Measurements from ENCODE around the gene OTOP3. TPM values are rescaled to one million over a fixed set of nuclear protein-coding genes. Genes with fewer than 3 reads are reported as not detected.

Gene OTOP3
- total RNA-seq, 1 experiment from 2014 or later: not detected

DNA sequence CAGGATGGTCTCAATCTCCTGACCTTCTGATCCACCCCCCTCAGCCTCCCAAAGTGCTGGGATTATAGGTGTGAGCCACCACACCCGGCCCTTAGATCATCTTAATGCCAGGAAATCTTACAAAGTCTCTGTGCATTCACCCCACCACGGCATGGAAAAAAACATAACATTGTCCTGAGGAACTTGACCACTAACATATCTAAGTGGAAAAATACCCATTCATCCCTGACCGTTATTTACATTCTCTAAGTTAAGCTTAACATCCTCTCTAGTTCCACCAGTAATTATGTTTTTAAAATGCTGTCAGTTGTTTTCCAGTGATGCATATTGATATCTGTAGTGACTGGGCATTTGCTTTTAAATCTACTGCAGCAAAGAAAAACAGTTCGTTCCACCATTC is 40.2 kb downstream of the OTOP3 start:
- peaks cover 18% of the 10 kb centered on the region for H3K27me3 ChIP-seq (ENCODE audit: insufficient read depth, low read length)

More for the DNA sequence above, 40.2 kb downstream of the OTOP3 start:
- Histone ChIP-seq H3T11ph (ENCODE audit: low read length) (no peak overlapping the region), H3K9me3 (ENCODE audit: control insufficient read depth, low read depth, low read length) (no peaks in the 10 kb centered on the region), H2BK5ac (ENCODE audit: insufficient read length, low read length) (no peak overlapping the region), H4K5ac (ENCODE audit: insufficient read length, low read depth, low read length) (no peak overlapping the region), H3K27ac (ENCODE audit: insufficient read length, low read depth, low read length) (no peak overlapping the region), H2AFZ (ENCODE audit: low read length) (no peak overlapping the region), H2BK12ac (ENCODE audit: insufficient read length, low read depth, low read length) (no peak overlapping the region), H4K8ac (replicated peaks; ENCODE audit: insufficient read length, low read depth, low read length) (no peak overlapping the region), H3K14ac (ENCODE audit: insufficient read depth, low read length) (no peak overlapping the region), H3K79me2 (ENCODE audit: insufficient read depth, low read length) (no peaks in the 10 kb centered on the region), H2BK120ac (ENCODE audit: low read depth, low read length, poor library complexity, severe bottlenecking) (no peak overlapping the region), H3K18ac (ENCODE audit: insufficient read length, low read depth, low read length) (no peak overlapping the region), H3K23ac (ENCODE audit: insufficient read length, low read depth, low read length) (no peak overlapping the region), H2AK5ac (ENCODE audit: insufficient read length, low read length) (no peak overlapping the region), H4K20me1 (ENCODE audit: control insufficient read depth, insufficient read depth, insufficient read length) (no peaks in the 10 kb centered on the region), H3K56ac (ENCODE audit: insufficient read length, low read depth, low read length) (no peak overlapping the region), H3K4me2 (ENCODE audit: insufficient read depth, insufficient read length, low read length) (no peak overlapping the region), H2BK15ac (ENCODE audit: low read depth, low read length) (no peak overlapping the region), H4K91ac (ENCODE audit: insufficient read length, low read depth, low read length) (no peak overlapping the region), H2BK20ac (ENCODE audit: low read depth, low read length, poor library complexity, severe bottlenecking) (no peak overlapping the region), H3K9ac (ENCODE audit: extremely low read depth, insufficient read length, low read length) (no peak overlapping the region), H3K4ac (ENCODE audit: low read depth, low read length) (no peak overlapping the region), H3K23me2 (ENCODE audit: insufficient read length, low read depth, low read length, poor library complexity, severe bottlenecking) (peaks cover 8% of the 10 kb centered on the region), H3K79me1 (ENCODE audit: insufficient read depth, low read depth, low read length, poor library complexity, severe bottlenecking) (no peaks in the 10 kb centered on the region), H3K4me1 (ENCODE audit: insufficient read depth, low read length) (no peaks in the 10 kb centered on the region)
- H3K4me3 Mint-ChIP-seq: no peak overlapping the region
- TF ChIP-seq, protein P1, sequence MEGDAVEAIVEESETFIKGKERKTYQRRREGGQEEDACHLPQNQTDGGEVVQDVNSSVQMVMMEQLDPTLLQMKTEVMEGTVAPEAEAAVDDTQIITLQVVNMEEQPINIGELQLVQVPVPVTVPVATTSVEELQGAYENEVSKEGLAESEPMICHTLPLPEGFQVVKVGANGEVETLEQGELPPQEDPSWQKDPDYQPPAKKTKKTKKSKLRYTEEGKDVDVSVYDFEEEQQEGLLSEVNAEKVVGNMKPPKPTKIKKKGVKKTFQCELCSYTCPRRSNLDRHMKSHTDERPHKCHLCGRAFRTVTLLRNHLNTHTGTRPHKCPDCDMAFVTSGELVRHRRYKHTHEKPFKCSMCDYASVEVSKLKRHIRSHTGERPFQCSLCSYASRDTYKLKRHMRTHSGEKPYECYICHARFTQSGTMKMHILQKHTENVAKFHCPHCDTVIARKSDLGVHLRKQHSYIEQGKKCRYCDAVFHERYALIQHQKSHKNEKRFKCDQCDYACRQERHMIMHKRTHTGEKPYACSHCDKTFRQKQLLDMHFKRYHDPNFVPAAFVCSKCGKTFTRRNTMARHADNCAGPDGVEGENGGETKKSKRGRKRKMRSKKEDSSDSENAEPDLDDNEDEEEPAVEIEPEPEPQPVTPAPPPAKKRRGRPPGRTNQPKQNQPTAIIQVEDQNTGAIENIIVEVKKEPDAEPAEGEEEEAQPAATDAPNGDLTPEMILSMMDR (conservative IDR thresholded peaks at IDR 0.05): no peak
- H3K36me3 Mint-ChIP-seq (ENCODE audit: insufficient read depth in 1 of 3, low read depth in 3 of 3): no peaks in the 10 kb centered on the region
- no peak for DNase-seq
- peaks cover 72% of the 10 kb centered on the region for H3K27me3 Mint-ChIP-seq (ENCODE audit: low read depth)
- no peak overlapping the region for H3K27ac Mint-ChIP-seq
- no CpG with 5 or more reads among the region's 4 CpGs for WGBS (ENCODE audit: extremely low coverage, insufficient read length, low lambda C conversion rate)
- peaks cover 0 to 2% of the 10 kb centered on the region in 2 experiments; a peak in 2 of 5 replicates for H3K9me3 Mint-ChIP-seq
- peaks cover 3 to 9% of the 10 kb centered on the region in 2 experiments; a peak in 3 of 4 replicates for H3K4me1 Mint-ChIP-seq

All from H9 (cell line).